Stimulated activated CD4-positive, alpha-beta T cell treated with anti-CD3 and anti-CD28 coated beads, TNF-alpha, amount 100 ng/mL, for 48 hours (primary cell): Measurements from ENCODE around the gene NEK9.

Experiments
- DNase-seq, 3 donors: peaks; one replicate each; pipeline ENCODE4 v3.0.0-alpha.2; 2020; ENCODE audit warnings: low read depth in 3 of 3

Gene NEK9

GRCh38 chr14:75067212-75067611 lies 59.6 kb downstream of the NEK9 start:
- no peak for DNase-seq

- DNase-seq: no peak
Measured at GRCh38 chr14:75066691-75067090, 60.2 kb downstream of the NEK9 start.

- no peak for DNase-seq
Measured at GRCh38 chr14:75064205-75064567, 62.7 kb downstream of the NEK9 start.

- peak; percentile 83 to 86 (median 84) for DNase-seq
Measured at GRCh38 chr14:75063491-75064204, 63.2 kb downstream of the NEK9 start, which contains the start of gene ACYP1. Gene ACYP1, minus strand, starts transcription at chr14:75064024. Its CDS starts 471 bp downstream, at chr14:75063553.

DNA sequence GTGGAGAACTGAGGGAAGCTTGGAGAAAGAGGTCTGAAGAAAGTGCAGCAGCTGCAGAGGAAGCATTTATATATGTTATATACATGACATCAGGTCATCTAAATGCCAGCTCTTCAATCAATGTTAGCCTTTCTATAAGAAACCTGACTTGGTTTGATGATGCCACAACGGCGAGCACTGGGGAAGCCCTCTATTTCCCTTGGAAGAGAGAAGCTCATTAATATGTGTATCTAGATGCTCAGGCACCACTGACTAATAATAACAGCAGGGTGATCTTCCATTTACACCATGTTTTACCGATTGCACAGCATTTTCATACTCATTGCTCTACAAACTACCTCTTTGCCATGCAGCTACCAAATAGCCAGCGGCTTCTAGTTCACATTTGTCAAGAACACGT lies 63.8 kb downstream of the NEK9 start:
- no peak for DNase-seq

DNA sequence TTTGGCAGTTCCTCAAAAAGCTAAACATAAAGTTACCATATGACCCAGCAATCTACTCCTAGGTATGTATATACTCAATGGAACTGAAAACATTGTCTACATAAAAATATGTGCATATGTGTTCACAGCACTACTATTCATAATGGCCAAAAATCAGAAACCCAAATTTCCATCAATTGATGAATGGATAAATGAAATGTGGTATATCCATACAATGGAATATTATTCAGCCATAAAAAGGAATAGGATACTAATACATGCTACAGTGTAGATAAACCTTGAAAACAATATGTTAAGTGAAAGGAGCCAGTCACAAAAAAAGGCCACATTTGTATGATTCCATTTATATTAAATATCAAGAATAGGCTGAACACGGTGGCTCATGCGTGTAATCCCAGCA lies 66.4 kb downstream of the NEK9 start:
- DNase-seq: no peak

- no peak for DNase-seq
Measured at GRCh38 chr14:75059642-75060041, 67.2 kb downstream of the NEK9 start.

- DNase-seq: no peak
Measured at GRCh38 chr14:75054421-75054820, 72.4 kb downstream of the NEK9 start.

DNA sequence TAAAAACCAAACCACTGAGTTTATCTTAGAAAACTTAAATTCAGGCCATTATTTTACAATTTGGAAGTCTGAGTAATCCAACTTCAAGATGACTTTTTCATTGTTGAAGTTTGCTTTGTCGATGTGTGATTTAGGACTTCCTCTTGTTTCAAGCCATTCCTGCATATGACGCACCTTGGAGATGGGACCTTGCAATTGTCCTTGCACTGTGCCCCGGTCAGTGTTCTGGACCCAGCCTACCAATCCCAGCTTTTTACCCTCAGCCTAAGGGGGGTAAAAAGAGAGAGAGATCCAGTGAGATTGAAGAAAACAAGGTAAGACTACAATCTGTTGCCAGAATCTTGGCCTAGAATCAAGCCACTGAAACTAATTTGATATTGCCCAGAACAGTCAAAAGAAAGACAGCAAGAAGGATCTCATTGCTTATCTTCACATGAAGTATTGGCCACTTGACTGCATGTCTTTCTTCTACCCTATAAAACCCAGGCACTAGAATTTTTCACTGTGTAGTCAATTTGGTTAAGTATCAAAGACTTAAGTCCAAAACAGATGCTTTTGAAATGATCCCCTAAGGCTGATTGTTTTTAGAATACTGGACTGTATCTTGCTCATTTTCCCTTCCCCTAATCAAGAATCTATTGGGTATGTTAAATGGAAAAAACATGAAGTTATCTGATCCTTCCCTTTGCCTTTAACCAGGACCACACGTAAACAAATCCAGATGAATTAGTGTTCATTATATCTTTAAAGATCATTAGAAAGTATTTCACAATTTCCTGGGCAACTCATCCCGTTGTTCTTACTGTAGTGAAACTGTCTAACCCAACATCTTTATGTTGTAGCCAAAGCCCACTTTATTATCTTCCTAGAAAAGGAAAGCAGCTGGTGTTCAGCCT lies 73.2 kb downstream of the NEK9 start:
- DNase-seq: no peak

- no peak for DNase-seq
Measured at GRCh38 chr14:75051556-75051899, 75.3 kb downstream of the NEK9 start.

DNA sequence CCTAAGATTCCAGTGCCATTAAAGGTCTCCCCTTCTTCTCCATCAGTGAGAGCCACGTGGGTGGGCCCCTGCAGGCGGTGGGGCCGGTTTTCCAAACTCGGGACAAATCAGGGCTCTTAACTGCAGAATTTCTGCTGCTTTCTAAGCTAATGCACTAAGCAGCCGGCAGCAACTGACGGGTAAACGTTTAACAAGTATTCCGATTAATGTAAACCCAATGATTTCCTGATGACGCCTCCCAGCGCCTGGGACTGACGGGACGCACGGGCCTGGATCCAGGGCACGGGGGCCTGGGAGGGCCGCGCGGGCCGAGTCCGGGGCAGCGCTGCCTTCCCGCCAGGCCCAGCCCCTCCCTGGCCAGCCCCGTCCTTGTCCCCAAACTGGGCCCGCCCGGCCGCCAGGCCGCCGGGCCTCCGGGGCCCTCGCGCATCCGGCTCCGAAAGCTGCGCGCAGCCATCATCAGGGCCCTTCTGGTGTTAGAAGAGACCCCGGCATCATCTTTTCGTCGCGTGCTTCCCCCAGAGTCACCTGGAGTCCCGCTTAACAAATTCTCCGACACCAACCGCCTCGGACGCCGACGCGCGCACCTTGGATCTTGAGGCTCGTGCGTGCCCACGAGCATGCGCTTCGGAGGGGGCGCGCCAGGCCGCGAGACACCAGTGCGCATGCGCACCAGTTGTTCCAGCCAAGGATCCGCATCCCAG lies 75.8 kb downstream of the NEK9 start, which contains the start of gene MLH3:
TSS of gene MLH3 (minus strand) at position 616 of the 704 bp plus-strand sequence. CDS start 1,812 bp downstream, outside the sequence.
- DNase-seq: peak; percentile 57 to 63 (median 61)

DNA sequence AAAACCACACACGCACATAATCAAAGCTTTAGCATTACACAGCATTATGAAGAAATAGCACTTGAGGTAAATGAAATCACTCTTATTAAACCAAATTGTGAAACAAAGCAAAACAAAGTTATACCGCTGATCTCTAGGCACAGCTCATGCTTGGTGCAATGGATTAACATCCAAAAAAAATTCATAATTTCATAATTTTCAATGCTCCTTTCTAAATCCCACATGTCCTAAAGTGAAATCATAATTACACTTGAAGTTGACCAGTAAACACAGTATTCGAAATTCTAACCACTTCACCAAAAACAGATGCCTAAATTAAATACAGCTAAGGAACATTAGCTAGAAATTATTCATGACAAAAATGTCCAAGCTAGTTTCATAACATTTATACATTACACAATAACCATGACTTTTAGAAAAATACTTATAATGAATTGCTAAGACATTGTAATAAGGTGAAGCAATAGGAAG lies 77.1 kb downstream of the NEK9 start:
- DNase-seq: no peak

GRCh38 chr14:75049136-75049535 lies 77.7 kb downstream of the NEK9 start:
- DNase-seq: no peak

DNA sequence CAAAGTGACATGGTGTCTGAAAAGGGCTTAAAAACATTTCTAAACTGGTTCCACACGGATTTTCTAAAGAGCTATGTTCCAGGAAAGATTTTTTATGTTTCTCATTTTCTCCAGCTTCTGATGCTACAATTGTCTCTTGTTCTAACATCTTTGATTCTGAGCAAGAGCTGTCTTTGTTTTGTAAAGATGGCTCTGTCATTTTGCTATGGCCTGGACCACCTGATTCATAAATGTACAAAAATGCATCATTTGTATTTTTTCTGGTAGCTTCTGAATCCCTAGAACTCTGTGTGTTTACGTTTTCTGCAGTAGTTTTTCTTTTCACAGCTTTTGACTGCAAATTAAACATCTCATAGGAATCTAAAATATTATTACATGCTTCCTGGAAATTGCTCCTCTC lies 78.7 kb downstream of the NEK9 start:
- DNase-seq: no peak

DNA sequence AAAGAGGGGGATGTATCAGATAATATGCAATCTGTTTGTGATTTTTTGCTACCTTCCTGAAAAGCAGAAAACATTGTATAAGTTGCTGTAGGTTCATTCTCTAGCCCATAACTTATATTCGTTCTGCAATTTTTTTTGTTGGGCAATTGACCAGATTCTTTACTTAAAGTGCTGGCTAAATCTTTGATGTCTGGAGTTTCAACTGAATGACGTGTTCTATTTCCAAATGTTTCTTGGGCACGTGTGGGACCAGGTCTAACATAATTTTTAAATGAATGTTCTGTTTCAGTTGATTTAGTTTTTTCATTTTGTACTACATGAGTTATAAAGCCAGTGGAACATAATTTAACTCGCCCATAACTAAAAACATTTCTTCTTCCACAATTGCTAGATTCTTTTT lies 79.3 kb downstream of the NEK9 start:
- no peak for DNase-seq

GRCh38 chr14:75046899-75047298 lies 79.9 kb downstream of the NEK9 start:
- DNase-seq: no peak

DNA sequence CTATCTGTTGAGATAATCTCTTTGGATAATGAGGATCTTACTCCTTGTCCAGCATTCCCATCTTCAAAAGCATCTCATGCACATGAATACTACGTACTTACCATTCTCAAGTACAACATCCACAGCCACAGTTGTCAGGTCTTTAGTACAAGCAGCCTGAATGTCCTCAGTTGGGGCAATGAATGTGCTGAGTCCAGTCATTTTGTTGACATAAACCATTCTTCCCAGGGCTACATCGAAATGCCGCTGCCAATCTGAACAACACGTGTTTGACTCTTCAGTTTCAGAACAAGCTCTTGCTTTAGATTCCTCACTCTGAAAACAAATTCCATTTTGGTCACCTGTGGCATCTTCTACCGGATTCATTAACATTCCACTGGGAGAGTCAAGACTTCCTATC lies 80.6 kb downstream of the NEK9 start:
- no peak for DNase-seq

DNA sequence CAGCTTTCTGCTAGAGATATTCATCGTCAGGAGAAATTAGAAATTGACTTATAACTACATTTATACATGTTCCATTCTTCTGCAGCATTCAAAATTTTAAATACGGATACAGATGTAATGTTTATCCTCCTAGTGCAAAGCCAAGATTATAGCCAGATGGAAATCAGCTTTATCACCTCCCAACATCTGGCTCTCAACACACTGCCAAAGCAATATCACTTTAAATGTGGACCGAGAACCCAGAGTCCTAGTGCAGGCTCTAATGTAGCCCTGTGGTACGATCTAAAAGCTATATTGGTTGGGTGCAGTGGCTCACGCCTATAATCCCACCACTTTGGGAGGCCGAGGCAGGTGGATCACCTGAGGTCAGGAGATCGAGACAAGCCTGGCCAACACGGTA lies 82.1 kb downstream of the NEK9 start:
- DNase-seq: no peak

- DNase-seq: no peak
Measured at GRCh38 chr14:75044322-75044721, 82.5 kb downstream of the NEK9 start.

GRCh38 chr14:75042035-75042434 lies 84.8 kb downstream of the NEK9 start:
- no peak for DNase-seq

DNA sequence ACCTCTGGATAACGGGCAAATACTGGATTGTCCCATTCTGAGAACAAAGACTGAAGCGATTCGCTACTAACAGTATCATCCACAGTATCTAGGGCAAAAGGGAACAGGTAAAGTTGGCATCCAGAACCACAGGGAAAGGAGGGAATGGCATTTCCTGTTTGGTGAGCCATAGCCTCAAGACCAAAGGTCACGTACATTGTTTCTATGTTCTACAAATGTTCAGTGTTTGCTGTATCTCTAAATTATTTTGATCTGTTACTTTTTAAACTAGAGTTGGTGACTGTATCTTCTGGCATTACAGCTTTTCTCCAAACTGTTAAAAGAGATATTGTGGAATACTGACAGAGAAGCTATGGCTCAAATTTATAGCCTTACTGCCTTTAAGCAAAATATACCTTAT lies 85.2 kb downstream of the NEK9 start:
- DNase-seq: no peak

DNA sequence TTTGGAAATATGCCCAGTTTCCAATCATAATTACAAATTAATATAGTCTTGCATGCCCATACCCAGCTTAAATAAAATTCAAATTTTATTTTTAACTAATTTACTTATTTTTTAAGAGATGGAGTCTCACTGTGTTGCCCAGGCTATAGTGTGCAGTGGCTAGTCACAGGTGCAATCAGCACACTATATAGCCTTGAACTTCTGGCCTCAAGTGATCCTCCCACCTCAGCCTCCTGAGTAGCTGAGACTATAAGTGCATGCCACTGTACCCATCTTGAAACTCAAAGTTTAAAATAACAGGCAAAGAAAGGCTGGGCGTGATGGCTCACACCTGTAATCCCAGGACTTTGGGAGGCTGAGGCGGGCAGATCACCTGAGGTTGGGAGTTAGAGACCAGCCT lies 85.9 kb downstream of the NEK9 start:
- DNase-seq: no peak
